Pons (tissue), 1 donor: ENCODE results near the gene HDAC4.

ENCODE experiments used
- DNase-seq: peaks from one replicate; pipeline ENCODE4 v3.0.0-alpha.2; 2016; ENCODE audit warnings: low spot score

HDAC4 gene

DNA sequence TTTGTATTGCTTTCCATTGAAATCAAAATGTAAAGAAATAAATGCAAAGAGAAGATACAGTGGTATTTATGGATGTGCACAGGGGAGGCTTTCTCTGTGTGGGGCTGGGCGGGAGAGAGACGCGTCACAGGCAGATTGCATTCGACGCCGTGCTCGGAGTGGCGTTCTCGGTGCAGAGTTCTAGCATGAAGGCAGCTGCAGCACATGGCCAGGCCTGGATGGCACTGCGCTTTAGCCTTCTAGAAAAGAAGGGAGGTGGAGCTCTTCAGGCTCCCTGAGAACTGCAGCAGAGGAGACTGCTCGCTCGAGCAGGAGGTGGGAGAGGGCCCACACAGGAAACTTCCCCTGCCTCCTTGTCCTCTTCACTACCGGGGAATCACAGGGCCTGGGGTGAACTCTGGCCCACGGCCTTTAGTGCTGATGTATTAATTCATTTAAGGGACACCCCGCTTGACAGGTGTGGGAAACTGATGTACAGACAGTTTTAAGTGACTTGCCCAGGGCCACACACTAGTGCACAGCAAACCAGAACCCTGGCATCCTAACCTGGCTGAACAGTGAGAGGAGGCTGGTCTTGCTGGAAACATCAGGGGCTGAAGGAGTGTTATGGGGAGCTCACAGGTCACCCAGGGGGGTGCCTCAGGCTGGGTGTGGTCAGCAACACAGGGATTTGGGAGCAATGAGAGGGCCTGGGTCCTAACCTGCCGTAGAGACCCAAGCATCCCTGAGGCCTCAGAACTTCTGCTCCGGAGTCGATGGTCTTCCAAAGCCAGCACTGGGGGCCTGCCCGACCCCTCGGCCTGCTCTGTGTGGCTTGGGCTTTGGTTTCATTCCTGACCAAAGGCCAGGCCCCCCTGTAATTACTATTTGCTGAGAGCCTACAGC lies 199.9 kb downstream of the HDAC4 start:
- DNase-seq: no peak

- peak; percentile 46 for DNase-seq
Observed at GRCh38 chr2:239199041-239199768, 201.6 kb downstream of the HDAC4 start.

- no peak for DNase-seq
Observed at GRCh38 chr2:239198221-239198620, 202.6 kb downstream of the HDAC4 start.

DNA sequence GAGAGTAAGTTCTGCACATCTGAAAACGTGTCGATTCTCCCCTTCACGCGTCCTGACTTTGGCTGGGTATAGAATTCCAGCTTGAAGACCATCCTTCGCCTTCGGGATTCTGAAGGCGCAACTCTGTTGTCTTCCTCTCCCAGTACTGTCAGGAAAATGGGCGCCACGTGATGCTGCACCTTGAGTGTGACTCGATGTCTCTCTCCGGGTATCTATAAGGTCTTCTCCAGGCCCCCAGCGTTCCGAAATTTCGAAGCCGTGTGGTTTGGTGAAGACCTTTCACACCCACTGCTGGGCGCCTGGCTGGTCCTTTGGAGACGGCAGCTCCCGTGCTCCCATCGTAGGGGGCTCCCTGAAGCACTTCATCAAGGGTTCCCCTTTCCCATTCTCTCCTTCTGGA lies 203.7 kb downstream of the HDAC4 start:
- DNase-seq: no peak

DNA sequence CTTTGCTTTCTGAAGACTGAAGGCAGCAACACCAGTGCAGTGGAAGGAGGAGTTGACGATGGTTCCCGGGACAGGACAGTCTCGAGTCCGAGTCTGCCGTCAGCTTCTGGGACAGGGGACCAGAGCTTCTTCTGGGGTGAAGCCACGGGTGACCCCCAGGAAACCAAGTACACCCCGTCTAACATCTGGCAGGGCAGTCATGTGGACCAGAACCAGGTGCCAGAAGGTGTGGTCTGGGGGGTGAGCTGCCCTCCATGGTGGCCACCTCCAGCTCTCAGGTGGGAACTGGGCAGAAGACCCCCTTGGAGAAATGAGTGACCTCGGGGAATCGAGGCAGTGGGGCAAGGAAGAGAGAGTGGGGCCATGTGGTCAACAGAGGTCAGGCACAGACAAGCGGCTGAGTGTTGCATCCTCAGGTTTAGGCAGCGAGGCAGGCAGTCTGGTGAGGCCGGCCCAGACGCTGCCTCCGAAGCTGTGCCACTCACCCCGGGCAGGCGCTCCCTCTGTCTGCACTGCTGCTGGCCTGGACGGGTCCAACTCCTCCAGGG lies 204.3 kb downstream of the HDAC4 start:
- no peak for DNase-seq

DNA sequence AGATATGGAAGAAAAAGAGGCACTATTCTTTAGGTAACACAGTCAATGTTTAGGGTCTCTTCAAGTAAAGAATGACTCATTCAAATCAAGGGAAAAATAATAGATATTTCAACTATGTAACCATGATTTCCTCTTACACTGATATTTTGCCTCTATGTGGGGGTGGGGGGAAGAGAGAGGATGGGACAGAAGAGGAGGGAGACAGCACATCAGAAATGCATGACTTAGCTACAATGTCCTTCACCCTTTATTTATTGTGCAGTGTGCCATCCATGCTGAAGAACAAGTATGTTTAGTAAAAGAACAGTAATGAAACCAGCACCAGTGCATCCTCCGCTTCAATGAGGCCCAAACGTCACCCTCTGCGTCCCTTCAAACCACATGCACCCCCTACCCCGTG lies 204.8 kb downstream of the HDAC4 start:
- DNase-seq: peak; percentile 57

- peak; percentile 98 for DNase-seq
Observed at GRCh38 chr2:239195318-239195871, 205.4 kb downstream of the HDAC4 start.

- DNase-seq: peak; percentile 57
Observed at GRCh38 chr2:239194731-239195317, 206.0 kb downstream of the HDAC4 start.

GRCh38 chr2:239193925-239194677 lies 206.7 kb downstream of the HDAC4 start:
- peak; percentile 89 for DNase-seq

GRCh38 chr2:239193401-239193811 lies 207.4 kb downstream of the HDAC4 start:
- peak; percentile 73 for DNase-seq

- no peak for DNase-seq
Observed at GRCh38 chr2:239192975-239193374, 207.8 kb downstream of the HDAC4 start.

DNA sequence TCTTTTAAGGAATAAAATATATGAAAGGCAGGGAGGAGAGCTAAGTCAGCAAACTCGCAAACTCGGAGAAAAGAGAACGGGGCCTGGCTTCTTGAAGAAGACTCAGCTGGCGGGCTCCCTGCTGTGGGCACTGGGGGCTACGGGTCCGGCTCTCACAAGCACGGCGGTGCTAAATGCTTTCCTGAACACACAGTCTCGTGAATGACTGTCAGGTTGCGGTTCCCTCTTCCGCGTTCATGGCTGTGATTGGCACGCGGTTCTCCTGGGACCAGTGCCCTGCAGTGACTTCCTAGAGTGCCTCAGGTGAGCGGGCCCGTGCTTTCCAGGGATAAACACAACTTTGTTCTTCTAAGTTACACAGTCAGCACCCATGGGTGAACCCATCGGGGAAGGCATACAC lies 208.4 kb downstream of the HDAC4 start:
- no peak for DNase-seq

DNA sequence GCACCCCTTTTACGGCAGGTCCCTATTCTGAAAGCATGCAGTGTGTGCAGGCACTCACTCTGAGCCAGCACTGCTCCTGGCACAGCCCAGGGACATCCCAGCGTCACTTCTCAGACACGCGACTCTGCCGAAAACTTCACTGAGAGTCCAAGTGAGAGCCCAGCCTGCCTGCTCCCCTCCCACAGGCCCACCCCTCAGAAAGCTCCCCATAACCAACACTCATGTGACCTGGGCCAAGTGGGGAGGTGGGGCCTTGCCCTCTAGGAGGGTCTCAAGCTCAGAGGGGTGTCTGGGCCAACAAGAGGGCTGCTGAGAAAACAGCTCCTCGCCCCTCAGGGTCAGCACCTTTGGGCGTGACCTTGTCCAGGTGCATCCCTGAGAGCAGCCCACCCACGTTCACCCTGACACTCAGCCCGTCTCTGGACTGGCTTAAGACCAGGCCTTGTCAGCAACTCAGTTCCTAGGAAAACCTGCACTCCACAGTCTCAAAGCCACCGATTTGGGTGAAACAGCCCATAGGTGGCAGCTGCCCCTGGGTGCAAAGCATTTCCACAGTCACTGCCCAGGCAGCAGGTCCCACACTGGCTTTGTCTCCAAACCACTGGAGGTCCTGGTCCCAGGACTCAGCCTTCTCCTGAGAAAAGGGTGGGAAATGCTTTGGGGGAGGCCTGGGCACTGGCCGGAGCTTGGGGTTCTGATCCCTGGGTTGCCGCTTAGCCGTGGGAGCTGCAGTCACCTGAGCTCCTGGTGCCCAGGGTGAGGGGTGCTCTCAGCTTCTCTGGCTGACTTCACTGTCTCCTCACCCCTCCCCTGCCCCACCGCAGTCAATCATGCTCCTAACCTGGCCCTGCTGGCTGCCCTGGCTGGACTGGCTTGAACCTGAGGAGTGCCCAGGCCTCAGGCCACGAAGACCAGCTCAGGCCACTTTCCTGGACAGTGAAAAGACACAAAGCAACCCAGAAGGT lies 209.6 kb downstream of the HDAC4 start:
- DNase-seq: no peak

- DNase-seq: no peak
Observed at GRCh38 chr2:239190361-239190760, 210.5 kb downstream of the HDAC4 start.

GRCh38 chr2:239189711-239190131 lies 211.1 kb downstream of the HDAC4 start:
- no peak for DNase-seq

DNA sequence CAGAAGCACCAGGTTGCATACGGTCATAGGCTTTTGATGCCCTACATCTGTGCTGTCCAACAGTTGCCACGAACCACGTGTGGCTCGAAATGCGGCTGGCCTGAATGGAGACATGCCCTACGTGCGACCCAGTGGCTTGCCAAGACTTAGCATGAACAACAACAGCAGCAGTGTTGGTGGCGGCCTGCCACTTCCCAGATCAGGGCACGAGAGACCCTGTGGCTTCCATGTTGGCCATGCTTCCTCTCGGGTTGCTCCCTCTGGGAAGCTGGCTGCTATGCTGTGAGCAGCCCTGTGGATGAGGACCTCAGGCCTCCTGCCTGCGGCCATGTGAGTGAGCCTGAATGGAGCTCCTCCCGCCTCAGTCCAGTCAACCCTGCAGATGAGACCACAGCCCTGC lies 212.3 kb downstream of the HDAC4 start:
- no peak for DNase-seq

DNA sequence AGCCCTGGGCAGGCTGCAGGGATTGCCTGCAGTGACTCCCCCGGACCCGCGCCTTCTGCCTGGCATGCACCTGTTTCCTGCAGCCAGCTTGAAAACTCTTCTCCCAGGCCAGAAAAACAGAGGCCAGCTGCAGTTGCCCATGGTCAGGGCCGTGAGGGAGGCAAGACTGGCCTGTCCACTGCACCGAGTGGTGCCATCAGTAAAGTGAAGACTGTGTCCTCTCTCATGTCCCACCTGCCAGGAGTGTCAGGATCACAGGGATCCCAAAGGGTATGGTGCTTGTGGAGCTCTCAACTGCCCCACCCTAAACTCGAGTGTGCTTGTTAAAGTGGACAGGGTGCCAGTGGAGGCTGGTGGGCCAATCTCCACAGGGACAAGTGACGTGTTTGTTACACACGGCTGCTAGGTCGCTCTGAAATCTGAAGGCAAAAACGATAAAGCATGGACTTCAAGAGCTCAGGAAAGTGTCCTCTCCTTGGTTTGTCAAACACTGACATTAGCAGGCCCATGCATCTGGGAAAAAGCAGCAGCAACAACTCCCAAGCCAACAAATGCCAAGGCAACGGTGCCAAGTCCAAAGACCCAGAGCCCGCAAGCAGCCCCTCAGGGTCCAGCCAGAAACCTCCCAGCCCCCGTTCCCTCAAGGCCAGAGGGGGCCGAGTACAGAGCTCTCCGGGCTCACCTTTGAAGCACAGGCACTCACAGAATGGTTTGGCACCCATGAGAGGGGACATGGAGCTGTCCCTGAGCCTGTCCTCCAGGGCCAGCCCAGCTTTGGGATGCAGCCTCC lies 213.2 kb downstream of the HDAC4 start:
- DNase-seq: no peak

GRCh38 chr2:239186516-239187357 lies 214.1 kb downstream of the HDAC4 start:
- no peak for DNase-seq
